Dermis microvascular lymphatic vessel endothelial cell (primary cell): Measurements from ENCODE around the gene DOCK3. TPM values are rescaled to one million over a fixed set of nuclear protein-coding genes. Genes with fewer than 3 reads are reported as not detected.

Experiments used
- DNase-seq, 2 donors: peaks; one replicate each; pipeline versions ENCODE4 v3.0.0 to v3.0.0-alpha.2; 2010; ENCODE audit warnings: low read depth in 2 of 2
- total RNA-seq: library from RNA; depleted of rRNA; stranded (reverse); fragments of >200 nt; gene quantifications from 2 replicates; pipeline ENCODE4 v1.2.1, GENCODE V29; 2014

Gene DOCK3
- total RNA-seq, 1 donor from 2014 or later: under 0.01 TPM

DNA sequence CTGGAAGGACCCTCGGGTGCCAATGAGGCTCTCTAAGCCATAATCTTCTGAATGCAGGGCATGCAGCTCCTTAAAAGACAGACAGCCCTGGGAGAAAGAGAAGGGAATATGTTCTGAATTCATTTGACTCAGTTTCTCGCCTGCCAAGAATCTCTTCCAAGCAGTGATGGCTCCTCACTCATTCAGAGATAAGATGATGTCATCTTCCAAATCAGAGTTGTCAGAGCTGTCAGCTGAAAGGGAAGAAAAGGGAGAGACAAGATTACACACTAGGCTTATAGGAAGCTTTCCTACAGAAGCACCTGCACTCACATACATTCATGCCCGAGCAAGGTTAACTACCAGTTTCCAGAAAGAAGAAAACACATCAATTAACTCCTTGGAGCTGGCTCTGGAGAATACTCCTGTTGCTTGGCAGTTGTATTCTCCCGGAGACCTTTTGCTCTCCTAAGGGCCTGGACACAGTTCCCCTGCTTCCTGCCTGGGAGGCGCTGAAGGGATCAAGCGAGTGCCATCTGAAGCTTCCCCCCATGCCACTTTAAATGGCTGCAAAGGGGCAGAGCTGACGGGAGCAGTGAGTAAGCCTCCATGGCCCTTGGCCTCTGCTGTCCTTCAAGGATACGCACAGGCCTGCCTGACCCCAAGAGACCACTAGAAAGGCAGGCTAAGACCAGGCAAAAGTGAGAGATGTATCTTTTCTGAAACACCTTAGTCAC, 724.0 kb downstream of the DOCK3 start:
- no peak for DNase-seq

DNA sequence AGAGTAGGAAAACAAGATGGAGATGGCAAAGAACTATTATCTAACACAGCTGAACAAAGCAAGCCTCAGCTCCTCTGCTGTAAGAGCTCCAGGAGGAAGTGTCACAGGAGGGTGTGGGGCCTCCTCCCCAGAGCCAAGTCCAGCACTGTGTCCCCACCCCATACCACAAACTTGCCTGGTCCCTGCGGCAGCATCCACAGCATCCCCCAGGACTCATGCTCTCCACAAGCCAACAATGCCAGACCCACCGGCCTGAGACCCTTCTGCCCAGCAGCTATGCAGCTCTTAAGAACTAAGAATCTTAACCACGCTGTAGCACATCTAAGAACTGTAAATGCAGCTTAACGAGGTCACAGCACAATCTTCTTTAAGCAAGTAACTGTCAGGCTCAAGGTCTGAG, 725.4 kb downstream of the DOCK3 start:
- no peak for DNase-seq

DNA sequence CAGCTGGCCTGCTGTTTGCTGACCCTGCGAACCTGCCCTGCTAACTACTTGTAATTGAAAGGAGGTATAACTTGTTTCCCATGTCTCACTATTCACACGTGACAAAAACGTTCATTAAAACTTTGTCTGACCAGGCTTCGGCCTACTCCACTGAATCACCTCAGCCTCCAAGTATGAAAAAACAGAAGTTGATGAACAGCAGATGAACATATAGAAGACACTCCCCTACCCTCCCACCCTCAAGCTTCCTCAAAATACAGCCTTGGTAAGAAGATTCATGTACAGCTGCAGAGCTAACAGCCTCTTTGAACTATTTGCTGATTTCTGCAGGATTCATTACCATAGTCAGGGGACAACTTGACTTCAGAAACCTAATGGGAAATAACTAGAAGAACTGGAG, 727.0 kb downstream of the DOCK3 start:
- no peak for DNase-seq

DNA sequence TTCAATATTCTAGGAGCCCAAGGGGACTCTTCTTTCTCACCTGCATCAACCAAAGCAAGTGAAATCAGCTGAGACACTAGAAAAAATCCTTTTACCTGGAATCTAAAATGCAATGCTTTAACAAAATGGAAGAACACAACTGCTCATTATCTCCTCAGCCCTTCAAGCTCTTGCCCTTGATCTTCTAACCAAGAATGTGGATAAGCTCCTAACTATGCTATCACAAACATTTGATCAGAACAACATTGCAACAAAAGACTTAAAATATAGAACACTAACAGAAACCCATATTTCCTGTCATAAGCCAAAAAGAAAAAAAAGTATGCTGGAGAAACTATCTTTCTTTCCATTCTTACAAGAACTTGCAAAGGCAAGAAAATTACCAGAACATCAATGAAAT, 728.9 kb downstream of the DOCK3 start:
- no peak for DNase-seq

DNA sequence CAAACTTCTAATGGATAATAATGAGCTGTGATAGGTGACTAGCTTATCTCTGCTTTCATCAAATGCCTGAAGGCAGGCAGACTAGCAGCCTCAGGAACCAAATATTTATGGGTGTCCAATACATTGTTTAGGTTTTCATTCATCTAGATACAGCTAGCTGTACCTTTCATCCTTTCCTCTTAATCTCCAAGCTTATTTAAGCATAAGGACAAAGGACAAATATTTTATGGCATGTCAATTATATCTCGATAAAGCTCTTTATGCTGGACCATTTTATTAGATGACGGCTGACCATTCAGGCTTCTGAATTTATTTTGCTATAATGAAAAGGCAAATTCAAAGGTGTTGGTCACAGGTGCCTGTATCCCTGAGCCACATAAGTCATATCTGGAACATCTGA, 733.3 kb downstream of the DOCK3 start:
- no peak for DNase-seq

DNA sequence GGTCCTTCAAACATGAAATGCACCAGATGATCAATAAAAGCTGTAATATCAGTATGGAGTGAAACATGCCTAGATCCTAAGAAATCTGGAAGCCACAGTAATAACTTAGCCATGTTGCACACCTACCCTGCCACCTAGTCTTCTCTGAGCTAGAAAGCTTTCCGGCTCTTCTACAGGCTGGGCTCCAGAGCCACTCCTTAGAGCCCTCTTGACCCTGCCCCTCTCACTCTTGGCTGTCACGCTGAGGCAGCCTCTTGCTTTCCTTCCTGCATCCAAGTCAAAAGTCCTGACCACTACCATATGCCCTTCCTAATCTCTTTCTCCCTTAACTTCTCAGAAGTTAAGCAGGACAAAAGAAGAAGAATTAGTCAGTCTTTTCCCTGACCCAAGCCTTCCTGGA, 734.1 kb downstream of the DOCK3 start:
- DNase-seq: no peak

DNA sequence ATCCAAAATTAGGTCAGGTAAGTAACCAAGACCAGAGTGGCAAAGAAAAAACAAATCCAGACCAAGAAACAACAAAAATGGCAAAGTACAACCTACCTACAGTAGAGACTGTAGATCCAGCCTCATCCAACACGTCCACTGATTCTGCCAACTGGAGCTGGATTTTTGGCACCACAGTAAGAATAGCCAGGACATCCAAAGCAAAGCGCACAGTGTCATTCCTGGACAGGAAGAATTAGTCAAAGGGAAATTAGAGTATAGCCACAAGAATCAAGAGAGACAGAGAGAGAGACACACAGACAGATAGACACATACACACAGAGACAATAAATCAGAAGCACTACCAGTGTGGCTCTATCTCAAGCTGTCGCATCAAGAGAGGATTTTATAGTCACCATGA, 747.5 kb downstream of the DOCK3 start:
- DNase-seq: peak in 1 of 2 donors; percentile 39

DNA sequence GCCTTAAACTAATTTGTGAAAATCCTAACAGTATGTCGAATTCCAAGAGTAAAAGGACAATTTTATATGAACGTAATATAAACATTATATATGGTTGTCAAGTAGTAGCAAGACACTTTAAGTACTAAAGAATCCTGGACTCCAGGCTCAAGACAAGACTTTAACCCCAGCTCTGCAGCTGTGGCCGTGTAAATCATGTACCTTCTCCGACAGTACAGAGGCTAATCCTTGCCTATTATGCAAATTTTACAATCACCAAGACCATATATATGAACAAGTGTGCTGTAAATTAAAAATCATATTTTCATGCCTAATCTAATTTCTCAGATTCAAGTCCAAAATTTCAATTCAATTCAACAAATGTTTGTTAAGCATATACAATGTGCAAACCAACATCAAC, 752.2 kb downstream of the DOCK3 start:
- no peak for DNase-seq

DNA sequence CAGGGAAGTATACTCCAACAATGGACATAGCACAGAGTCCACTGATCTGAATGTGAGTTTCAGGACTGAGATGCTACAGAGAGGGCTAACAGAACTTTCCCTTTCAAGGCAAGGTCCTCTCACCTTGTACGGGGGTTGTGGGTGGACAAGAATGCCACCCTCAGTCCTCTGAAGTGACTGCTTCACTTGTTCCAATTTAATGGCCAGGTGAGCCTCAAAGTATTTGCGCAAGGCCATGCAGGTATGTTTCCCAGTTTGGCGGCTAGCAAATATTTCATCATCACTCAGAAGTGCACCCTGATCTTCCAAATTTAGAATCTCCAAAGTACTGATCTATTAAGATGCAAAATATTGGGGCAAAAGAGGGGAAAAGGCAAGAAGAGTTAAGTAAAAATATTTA, 754.4 kb downstream of the DOCK3 start:
- no peak for DNase-seq

Other genes with a start within 250 kb of the DOCK3 start
- under 0.01 TPM in 2 replicates for gene CACNA2D2, start 171.3 kb upstream of the DOCK3 start, total RNA-seq
- 1.5 and 1.9 TPM in 2 replicates for gene C3orf18, start 107.2 kb upstream of the DOCK3 start, total RNA-seq
- gene HEMK1, start 105.4 kb upstream of the DOCK3 start, total RNA-seq: 4.0 and 4.8 TPM in 2 replicates
- gene CISH, start 63.2 kb upstream of the DOCK3 start, total RNA-seq: 0.13 and 0.38 TPM in 2 replicates
- 5.9 and 8.2 TPM in 2 replicates for gene MAPKAPK3, start 57.8 kb upstream of the DOCK3 start, total RNA-seq